RWPE2 (cell line): ENCODE measurements around the gene KCNG4.
"Not testable (repeated sequence)": the region's sequence is repeated elsewhere in the genome, so short reads cannot be mapped to it uniquely, and the experiment has no call there.

Experiments used
- ATAC-seq: fragments of 200-7000 bp; cut with Tn5 transposase; 3 replicates; pipeline ENCODE4 v1.9.1; 2021; ENCODE audit warnings: low read depth
- DNase-seq: peaks from one replicate; pipeline ENCODE4 v3.0.0-alpha.2; 2020; ENCODE audit warnings: low spot score
- H3K27ac ChIP-seq: fragments of 450-650 bp; 2 replicates; pipeline ENCODE4 v1.5.1; 2017; ENCODE audit warnings: mild to moderate bottlenecking; ENCODE audit not compliant: poor library complexity, severe bottlenecking
- H3K27me3 ChIP-seq: fragments of 250-450 bp; sonication (Bioruptor Pico); 2 replicates; pipeline ENCODE4 v1.5.1; 2021; ENCODE audit warnings: mild to moderate bottlenecking, moderate library complexity; ENCODE audit not compliant: insufficient read depth, poor library complexity, severe bottlenecking
- H3K36me3 ChIP-seq: fragments of 250-450 bp; sonication (Bioruptor Pico); 2 replicates; pipeline ENCODE4 v1.5.1; 2020; ENCODE audit warnings: low read depth, mild to moderate bottlenecking, moderate library complexity
- H3K4me1 ChIP-seq: fragments of 250-450 bp; sonication (Bioruptor Pico); 2 replicates; pipeline ENCODE4 v1.5.1; 2021; ENCODE audit warnings: mild to moderate bottlenecking, moderate library complexity; ENCODE audit not compliant: insufficient read depth, poor library complexity, severe bottlenecking
- H3K4me3 ChIP-seq: fragments of 250-450 bp; sonication (Bioruptor Pico); 2 replicates; pipeline ENCODE4 v1.5.1; 2021; ENCODE audit warnings: mild to moderate bottlenecking, moderate library complexity; ENCODE audit not compliant: severe bottlenecking
- H3K9me3 ChIP-seq: fragments of 250-450 bp; sonication (Bioruptor Pico); 2 replicates; pipeline ENCODE4 v1.5.1; 2021; ENCODE audit warnings: mild to moderate bottlenecking, moderate library complexity; ENCODE audit not compliant: severe bottlenecking
- TF ChIP-seq, protein P1 (sequence below): fragments of 450-650 bp; IDR thresholded peaks from one replicate; pipeline ENCODE4 v1.5.1; 2017; ENCODE audit warnings: mild to moderate bottlenecking, moderate library complexity; ENCODE audit not compliant: poor library complexity, severe bottlenecking

KCNG4 gene

DNA sequence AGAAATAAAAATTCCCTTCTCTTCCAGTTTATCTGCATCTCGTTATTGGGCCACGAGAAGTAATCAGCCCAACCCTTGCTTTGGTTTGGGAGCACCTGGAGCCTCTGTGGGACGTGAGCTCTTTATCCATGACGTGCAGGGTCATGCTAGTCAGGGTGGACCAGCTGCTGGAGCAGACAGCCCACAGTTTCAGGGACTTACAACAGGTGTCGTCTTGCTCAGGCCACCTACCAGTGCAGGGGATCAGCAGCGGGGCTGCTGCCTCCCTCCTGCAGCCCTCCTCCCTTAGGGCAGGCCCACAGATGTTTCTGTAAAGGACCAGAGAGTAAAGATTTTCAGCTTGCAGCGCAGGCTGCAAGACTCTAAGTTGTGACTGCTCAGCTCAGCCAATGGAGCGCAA lies 31.9 kb downstream of the KCNG4 start:
- ATAC-seq: no peak

DNA sequence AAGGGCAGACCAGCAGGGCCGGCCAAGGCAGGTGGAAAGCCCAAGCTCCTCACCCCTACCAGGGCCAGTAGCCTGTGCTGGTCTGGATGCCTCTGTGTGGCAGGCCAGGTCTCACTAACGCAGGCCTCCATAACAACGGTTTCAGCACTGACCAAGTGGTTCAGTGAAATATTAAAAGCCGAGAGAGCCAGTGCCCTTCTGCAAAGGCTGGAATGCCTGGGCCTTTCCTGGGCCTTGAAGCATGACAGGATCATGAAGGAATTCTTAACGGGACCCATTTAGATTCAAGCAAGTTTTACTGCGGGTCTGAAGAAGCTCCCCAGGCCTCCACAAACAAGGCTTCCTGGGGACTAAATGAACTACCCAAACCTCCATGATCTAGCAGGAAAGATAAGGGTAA lies 32.6 kb downstream of the KCNG4 start:
- TF ChIP-seq, protein P1, sequence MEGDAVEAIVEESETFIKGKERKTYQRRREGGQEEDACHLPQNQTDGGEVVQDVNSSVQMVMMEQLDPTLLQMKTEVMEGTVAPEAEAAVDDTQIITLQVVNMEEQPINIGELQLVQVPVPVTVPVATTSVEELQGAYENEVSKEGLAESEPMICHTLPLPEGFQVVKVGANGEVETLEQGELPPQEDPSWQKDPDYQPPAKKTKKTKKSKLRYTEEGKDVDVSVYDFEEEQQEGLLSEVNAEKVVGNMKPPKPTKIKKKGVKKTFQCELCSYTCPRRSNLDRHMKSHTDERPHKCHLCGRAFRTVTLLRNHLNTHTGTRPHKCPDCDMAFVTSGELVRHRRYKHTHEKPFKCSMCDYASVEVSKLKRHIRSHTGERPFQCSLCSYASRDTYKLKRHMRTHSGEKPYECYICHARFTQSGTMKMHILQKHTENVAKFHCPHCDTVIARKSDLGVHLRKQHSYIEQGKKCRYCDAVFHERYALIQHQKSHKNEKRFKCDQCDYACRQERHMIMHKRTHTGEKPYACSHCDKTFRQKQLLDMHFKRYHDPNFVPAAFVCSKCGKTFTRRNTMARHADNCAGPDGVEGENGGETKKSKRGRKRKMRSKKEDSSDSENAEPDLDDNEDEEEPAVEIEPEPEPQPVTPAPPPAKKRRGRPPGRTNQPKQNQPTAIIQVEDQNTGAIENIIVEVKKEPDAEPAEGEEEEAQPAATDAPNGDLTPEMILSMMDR: no peak
- no peaks in the 10 kb centered on the region for H3K9me3 ChIP-seq
- H3K4me3 ChIP-seq: no peak overlapping the region
- H3K36me3 ChIP-seq: no peaks in the 10 kb centered on the region
- ATAC-seq (no peak), DNase-seq (no peak)
- H3K27ac ChIP-seq: no peak overlapping the region
- no peaks in the 10 kb centered on the region for H3K27me3 ChIP-seq
- H3K4me1 ChIP-seq: no peaks in the 10 kb centered on the region

More for the DNA sequence above, 31.9 kb downstream of the KCNG4 start:
- no peak overlapping the region for H3K27ac ChIP-seq
- DNase-seq: no peak
- no peaks in the 10 kb centered on the region for H3K9me3 ChIP-seq
- no peak overlapping the region for H3K4me3 ChIP-seq
- no peaks in the 10 kb centered on the region for H3K36me3 ChIP-seq
- H3K27me3 ChIP-seq: no peaks in the 10 kb centered on the region
- H3K4me1 ChIP-seq: no peaks in the 10 kb centered on the region
- TF ChIP-seq, protein P1: no peak

GRCh38 chr16:84205976-84206691 lies 33.7 kb downstream of the KCNG4 start:
- no peaks in the 10 kb centered on the region for H3K4me1 ChIP-seq
- ATAC-seq: no peak
- no peak for DNase-seq
- no peak overlapping the region for H3K4me3 ChIP-seq
- no peaks in the 10 kb centered on the region for H3K36me3 ChIP-seq
- H3K27ac ChIP-seq: no peak overlapping the region
- H3K9me3 ChIP-seq: no peaks in the 10 kb centered on the region
- no peaks in the 10 kb centered on the region for H3K27me3 ChIP-seq
- TF ChIP-seq, protein P1: no peak

DNA sequence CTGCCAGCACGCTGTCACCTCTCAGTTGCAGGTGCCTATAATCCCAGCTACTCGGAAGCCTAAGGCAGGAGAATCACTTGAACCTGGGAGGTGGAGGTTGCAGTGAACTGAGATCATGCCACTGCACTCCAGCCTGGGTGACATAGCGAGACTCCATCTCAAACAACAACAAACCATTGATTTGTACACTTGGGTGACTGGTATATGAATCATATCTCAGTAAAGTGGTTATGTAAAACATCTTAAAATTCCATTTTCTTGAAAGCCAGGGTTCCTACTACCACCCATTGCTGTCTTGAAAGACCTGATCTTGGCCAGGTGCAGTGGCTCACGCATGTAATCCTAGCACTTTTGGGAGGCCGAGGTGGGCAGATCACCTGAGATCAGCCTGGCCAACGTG lies 34.7 kb downstream of the KCNG4 start:
- H3K4me3 ChIP-seq, H3K36me3 ChIP-seq, DNase-seq, H3K4me1 ChIP-seq, H3K27me3 ChIP-seq, H3K9me3 ChIP-seq, H3K27ac ChIP-seq: not testable (repeated sequence)
- ATAC-seq: peak; percentile 45; the same call in 1 of the 3 replicates

- H3K4me1 ChIP-seq, H3K9me3 ChIP-seq, H3K27me3 ChIP-seq, H3K36me3 ChIP-seq, H3K27ac ChIP-seq, DNase-seq, H3K4me3 ChIP-seq, ATAC-seq: not testable (repeated sequence)
These were observed 35.3 kb downstream of the KCNG4 start for GRCh38 chr16:84204551-84204950.

DNA sequence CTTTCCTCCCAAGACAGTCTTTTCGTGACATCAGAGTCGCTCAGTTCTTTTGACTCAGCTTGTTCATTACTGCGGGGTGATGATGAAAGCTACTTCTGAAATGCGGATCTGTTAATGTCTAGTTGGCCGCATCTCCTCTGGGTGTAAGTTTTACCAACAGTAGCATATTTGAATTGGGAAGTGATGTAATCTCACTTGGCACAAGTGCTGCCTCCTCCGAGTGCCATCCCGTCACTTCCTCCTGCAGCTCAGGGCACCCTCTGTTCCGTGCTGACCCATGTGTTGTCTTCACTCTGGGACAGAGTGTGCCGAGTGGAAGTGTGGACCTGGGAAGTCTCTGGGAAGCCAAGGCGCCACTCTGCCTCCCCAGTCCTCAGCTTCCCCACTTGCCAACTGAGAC lies 40.0 kb downstream of the KCNG4 start:
- Histone ChIP-seq H3K9me3 (no peaks in the 10 kb centered on the region), H3K27me3 (no peaks in the 10 kb centered on the region), H3K4me3 (no peak overlapping the region), H3K36me3 (no peaks in the 10 kb centered on the region), H3K27ac (no peak overlapping the region), H3K4me1 (peaks cover 10% of the 10 kb centered on the region)
- TF ChIP-seq, protein P1: no peak
- ATAC-seq (no peak), DNase-seq (no peak)
